ENCODE data around the gene MBLAC1. TPM values are rescaled to one million over a fixed set of nuclear protein-coding genes. Genes with fewer than 3 reads are reported as not detected.

MBLAC1 gene
- total RNA-seq, 1 experiment from 2014 or later = 0.70 TPM

- Histone ChIP-seq H2AFZ (peak overlapping the region; percentile 89), H3K79me2 (ENCODE audit: low read depth) (no peaks in the 10 kb centered on the region), H3K36me3 (ENCODE audit: low read depth) (no peaks in the 10 kb centered on the region), H4K20me1 (ENCODE audit: insufficient read depth) (no peaks in the 10 kb centered on the region), H3K4me2 (peak overlapping the region; percentile 87), H3K27me3 (ENCODE audit: insufficient read depth, low read depth) (no peaks in the 10 kb centered on the region), H3K4me1 (replicated peaks; ENCODE audit: insufficient read depth) (peaks cover 5% of the 10 kb centered on the region; the same call in 1 of the 2 replicates), H3K4me3 (peak overlapping the region; percentile 76), H3K27ac (no peak overlapping the region), H3F3A (ENCODE audit: insufficient read depth, low read depth) (peaks cover 7% of the 10 kb centered on the region; the same call in 1 of the 2 replicates), H3K9me2 (ENCODE audit: insufficient read depth) (no peaks in the 10 kb centered on the region), H3K9me3 (ENCODE audit: insufficient read depth, low read depth) (no peaks in the 10 kb centered on the region)
- intact Hi-C loops (cut with micrococcal nuclease; ENCODE audit: unreplicated experiment) = loop anchor here (1.0 kb wide), 1 partner anchor 19 kb away; the partner anchor contains the start of genes AP4M1 and MCM7
- CTCF ChIA-PET = interaction anchor here (0.5 kb wide), 1 partner anchor 10 kb away, joined by 18 read pairs; no protein-coding TSS in a partner anchor
- POLR2A ChIA-PET (ENCODE audit: unreplicated experiment) = interaction anchor here (0.6 kb wide), 1 partner anchor 25 kb away, joined by 3 read pairs; no protein-coding TSS in a partner anchor
- BruUV-seq (replicated peaks) = TSS peak; percentile 62
- DNase-seq = peak in 1 of 2 experiments; percentile 53
- no peak for TF ChIP-seq EZH2 (IDR thresholded peaks at IDR 0.05; ENCODE audit: low read depth)
- no peak for TF ChIP-seq CTCF (conservative IDR thresholded peaks at IDR 0.05)
Observed at GRCh38 chr7:100119970-100120732, 6.6 kb upstream of the MBLAC1 start.

GRCh38 chr7:100120733-100121036, 6.1 kb upstream of the MBLAC1 start:
- Histone ChIP-seq H3K4me1 (replicated peaks; ENCODE audit: insufficient read depth) (peaks cover 10% of the 10 kb centered on the region; the same call in 1 of the 2 replicates), H3K9me2 (ENCODE audit: insufficient read depth) (no peaks in the 10 kb centered on the region), H3K4me2 (peak overlapping the region; percentile 87), H3K9me3 (ENCODE audit: insufficient read depth, low read depth) (no peaks in the 10 kb centered on the region), H3K27me3 (ENCODE audit: insufficient read depth, low read depth) (no peaks in the 10 kb centered on the region), H3K27ac (no peak overlapping the region), H3K79me2 (ENCODE audit: low read depth) (peaks cover under 1% of the 10 kb centered on the region; the same call in 1 of the 2 replicates), H3F3A (ENCODE audit: insufficient read depth, low read depth) (peaks cover 13% of the 10 kb centered on the region; the same call in 1 of the 2 replicates), H4K20me1 (ENCODE audit: insufficient read depth) (no peaks in the 10 kb centered on the region), H3K4me3 (no peak overlapping the region), H3K36me3 (ENCODE audit: low read depth) (no peaks in the 10 kb centered on the region), H2AFZ (no peak overlapping the region)
- intact Hi-C loops (cut with micrococcal nuclease; ENCODE audit: unreplicated experiment) = no loop called here
- CTCF ChIA-PET = interaction anchor here (0.5 to 0.6 kb wide), 2 partner anchors 10 to 60 kb away, joined by 3 to 18 read pairs; no protein-coding TSS in a partner anchor
- TF ChIP-seq CTCF (conservative IDR thresholded peaks at IDR 0.05) (no peak), EZH2 (IDR thresholded peaks at IDR 0.05; ENCODE audit: low read depth) (no peak)
- POLR2A ChIA-PET (ENCODE audit: unreplicated experiment) = no interaction called here
- no TSS peak for BruUV-seq (replicated peaks)
- DNase-seq = no peak

- peaks cover 16% of the 10 kb centered on the region; the same call in 1 of the 2 replicates for H3F3A ChIP-seq (ENCODE audit: insufficient read depth, low read depth)
- BruUV-seq (replicated peaks) = no TSS peak
- ChIA-PET POLR2A (ENCODE audit: unreplicated experiment) (no interaction called here), CTCF (no interaction called here)
- no peak for DNase-seq
- no peaks in the 10 kb centered on the region for H3K27me3 ChIP-seq (ENCODE audit: insufficient read depth, low read depth)
- intact Hi-C loops (cut with micrococcal nuclease; ENCODE audit: unreplicated experiment) = no loop called here
- H3K79me2 ChIP-seq (ENCODE audit: low read depth) = peaks cover 8% of the 10 kb centered on the region; the same call in 1 of the 2 replicates
- H3K4me3 ChIP-seq = no peak overlapping the region
- no peaks in the 10 kb centered on the region for H3K36me3 ChIP-seq (ENCODE audit: low read depth)
- H3K4me1 ChIP-seq (replicated peaks; ENCODE audit: insufficient read depth) = peaks cover 13% of the 10 kb centered on the region; the same call in 1 of the 2 replicates
- TF ChIP-seq CTCF (conservative IDR thresholded peaks at IDR 0.05) = no peak
- TF ChIP-seq EZH2 (IDR thresholded peaks at IDR 0.05; ENCODE audit: low read depth) = no peak
- no peak overlapping the region for H3K4me2 ChIP-seq
- no peaks in the 10 kb centered on the region for H3K9me2 ChIP-seq (ENCODE audit: insufficient read depth)
- no peaks in the 10 kb centered on the region for H4K20me1 ChIP-seq (ENCODE audit: insufficient read depth)
- no peaks in the 10 kb centered on the region for H3K9me3 ChIP-seq (ENCODE audit: insufficient read depth, low read depth)
- H2AFZ ChIP-seq = no peak overlapping the region
- no peak overlapping the region for H3K27ac ChIP-seq
Observed at GRCh38 chr7:100122067-100122466, 4.7 kb upstream of the MBLAC1 start.
